AG09319 (cell line): ENCODE data around the gene DDX3Y.

Experiments
- DNase-seq: peaks from one replicate; pipeline ENCODE4 v3.0.0-alpha.2; 2010; ENCODE audit warnings: low read depth; ENCODE audit errors: extremely low read depth
- CTCF ChIP-seq: IDR thresholded peaks from 2 replicates; pipeline ENCODE4 v1.5.1; 2011; ENCODE audit warnings: low read depth, mild to moderate bottlenecking, inconsistent platforms, low read length, moderate library complexity

DDX3Y gene

DNA sequence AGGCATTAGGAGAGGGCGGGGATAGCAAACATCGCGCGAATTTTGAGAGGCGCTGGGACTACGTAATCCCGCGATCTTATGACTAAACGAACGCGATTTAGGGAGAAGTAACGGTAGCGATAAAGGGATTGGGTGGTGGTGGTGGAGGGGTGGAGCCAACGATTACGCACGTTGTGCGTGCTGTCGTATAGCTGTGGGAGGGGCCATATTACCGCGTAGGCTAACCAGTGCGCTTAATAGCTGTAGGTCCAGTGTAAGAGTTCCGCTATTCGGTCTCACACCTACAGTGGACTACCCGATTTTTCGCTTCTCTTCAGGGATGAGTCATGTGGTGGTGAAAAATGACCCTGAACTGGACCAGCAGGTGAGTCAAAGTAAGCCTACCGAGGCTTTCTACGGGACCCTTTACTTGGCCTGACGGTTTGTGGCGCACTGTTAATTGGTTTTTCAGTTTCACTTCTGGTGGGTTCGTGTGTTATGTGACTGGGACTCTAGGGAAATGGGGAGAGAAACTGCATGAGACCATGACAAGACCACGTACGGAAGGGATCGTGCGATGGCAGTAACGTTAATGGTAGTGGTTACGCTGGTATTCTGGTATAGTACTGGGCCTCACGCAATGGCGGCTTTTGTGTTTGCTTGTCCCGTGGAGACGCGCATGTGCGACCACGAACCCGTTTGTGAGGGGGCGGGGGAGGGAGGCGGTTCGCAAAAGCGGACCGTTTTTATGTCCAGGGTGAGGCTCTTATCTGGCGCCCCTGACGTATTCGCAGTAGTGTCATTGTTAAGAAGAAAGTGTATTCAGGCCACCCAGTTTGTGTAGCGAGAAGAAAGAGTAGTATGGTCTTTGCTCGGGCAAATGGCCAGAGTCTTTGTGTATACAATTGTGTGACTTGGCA lies at the start of gene DDX3Y:
Gene DDX3Y (plus strand): TSS at position 251 of the 899 bp plus-strand sequence. CDS start 69 bp downstream, at position 320.
- no peak for DNase-seq
- no peak for TF ChIP-seq CTCF

DNA sequence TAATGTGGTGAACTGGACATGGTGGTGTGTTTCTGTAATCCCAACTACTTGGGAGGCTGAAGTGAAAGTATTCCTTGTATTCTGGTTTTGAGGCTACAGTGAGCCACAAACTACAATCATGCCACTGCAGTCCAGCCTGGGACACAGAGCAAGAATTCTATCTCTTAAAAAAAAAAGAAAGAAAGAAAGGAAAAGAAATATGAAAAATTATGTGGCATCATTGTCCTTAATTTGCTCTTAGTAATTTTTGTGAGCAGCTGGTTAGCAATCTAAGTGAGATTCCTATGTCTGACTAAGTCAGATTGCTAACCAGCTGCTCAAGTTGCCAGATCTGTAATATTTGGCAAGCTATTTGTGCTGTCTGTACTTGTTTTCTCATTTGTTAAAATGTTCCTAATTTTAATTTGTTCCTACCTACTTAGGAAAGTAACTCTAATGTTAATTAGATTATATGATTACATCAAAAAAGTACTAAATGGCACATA lies 48.8 kb upstream of the DDX3Y start:
- DNase-seq = no peak
- TF ChIP-seq CTCF = no peak

DNA sequence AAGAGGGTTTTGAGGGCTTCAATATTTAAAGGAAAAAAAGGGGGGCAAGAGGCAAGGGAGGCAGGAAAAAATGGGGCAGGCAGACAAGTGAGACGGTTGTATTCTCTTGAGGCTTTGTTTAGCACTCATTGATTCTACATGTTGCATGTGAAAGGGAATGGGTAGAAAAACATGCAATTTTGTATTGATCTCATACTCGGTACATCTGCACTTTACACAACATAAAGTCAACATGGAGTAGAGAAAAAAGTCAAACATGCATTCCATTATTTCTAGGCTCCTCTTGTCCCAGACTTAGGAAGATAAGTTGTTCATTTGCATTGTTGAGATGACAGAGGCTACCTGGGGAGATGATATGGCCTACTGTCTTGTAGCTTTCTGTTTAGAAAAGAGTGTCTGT lies 36.7 kb upstream of the DDX3Y start:
- no peak for TF ChIP-seq CTCF
- no peak for DNase-seq

DNA sequence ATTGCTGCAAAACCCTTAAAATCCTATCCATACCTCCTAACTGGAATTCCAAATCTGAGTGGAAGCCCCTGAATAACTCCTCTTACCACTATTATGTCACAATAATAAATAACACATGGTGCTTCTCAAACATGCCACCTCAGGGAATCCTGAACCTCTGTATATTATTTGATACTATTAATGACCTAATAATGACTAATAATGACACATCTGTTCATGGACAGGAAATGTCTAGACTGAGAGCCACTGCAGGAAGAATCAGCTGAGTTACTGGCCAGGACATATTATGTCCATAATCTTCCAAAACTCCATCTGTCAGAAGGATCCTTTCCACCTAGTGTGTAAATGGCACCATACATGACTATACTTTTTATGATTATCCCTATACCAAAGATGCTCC lies 7.7 kb upstream of the DDX3Y start:
- TF ChIP-seq CTCF = no peak
- no peak for DNase-seq

- TF ChIP-seq CTCF = no peak
These were observed 6.1 kb upstream of the DDX3Y start for GRCh38 chrY:12898604-12899003.

GRCh38 chrY:12905517-12905872 lies 827 bp downstream of the DDX3Y start:
- no peak for DNase-seq
- TF ChIP-seq CTCF = no peak

More at GRCh38 chrY:12898604-12899003, 6.1 kb upstream of the DDX3Y start:
- DNase-seq = no peak

GRCh38 chrY:12905895-12906294 lies 1.2 kb downstream of the DDX3Y start:
- no peak for DNase-seq
- TF ChIP-seq CTCF = no peak
